Measurements from ENCODE around the gene DDX28. TPM values are rescaled to one million over a fixed set of nuclear protein-coding genes. Genes with fewer than 3 reads are reported as not detected.
"Not testable (repeated sequence)": the region's sequence is repeated elsewhere in the genome, so short reads cannot be mapped to it uniquely, and the experiment has no call there.

DDX28 gene
- total RNA-seq, 2 experiments from 2014 or later, result 12.9 to 14.4 TPM

DNA sequence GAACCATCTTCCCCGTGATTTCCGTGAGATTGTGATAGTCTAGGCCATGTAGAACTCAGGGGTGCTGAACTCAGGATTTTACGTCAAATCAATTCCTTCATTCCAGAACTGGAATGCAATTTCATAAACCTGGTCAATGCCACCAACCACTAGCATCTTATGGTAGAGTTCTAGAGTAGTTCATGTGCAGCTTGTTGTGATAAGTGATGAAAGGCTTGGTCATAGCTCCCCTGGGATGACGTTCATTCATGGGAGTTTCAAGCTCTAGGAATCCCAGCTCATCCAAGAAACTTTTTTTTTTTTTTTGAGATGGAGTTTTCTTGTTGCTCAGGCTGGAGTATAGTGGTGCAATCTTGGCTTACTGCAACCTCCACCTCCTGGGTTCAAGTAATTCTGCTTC is 20.0 kb downstream of the DDX28 start:
- no peak for DNase-seq
- H3K4me3 Mint-ChIP-seq, result no peak overlapping the region
- peaks cover 13% of the 10 kb centered on the region for H3K36me3 Mint-ChIP-seq (ENCODE audit: low read depth)
- no peaks in the 10 kb centered on the region for H3K27me3 Mint-ChIP-seq
- peaks cover 3% of the 10 kb centered on the region for H3K9me3 Mint-ChIP-seq
- H3K27ac Mint-ChIP-seq, result no peak overlapping the region
- POLR2A ChIA-PET, result interaction anchor here (0.6 to 0.7 kb wide), 2 partner anchors 119 to 275 kb away, joined by 3 to 4 read pairs; no protein-coding TSS in a partner anchor
- CTCF ChIA-PET, result interaction anchor here (0.6 to 2.3 kb wide), 8 partner anchors 9 to 483 kb away, joined by 3 to 8 read pairs (median 4); no protein-coding TSS in a partner anchor
- H3K4me1 Mint-ChIP-seq, result peaks cover 45% of the 10 kb centered on the region

GRCh38 chr16:68000450-68000849 is 22.6 kb downstream of the DDX28 start:
- Mint-ChIP-seq H3K4me1 (peaks cover 43% of the 10 kb centered on the region), H3K9me3 (peaks cover 6% of the 10 kb centered on the region), H3K36me3 (ENCODE audit: low read depth) (peaks cover 17% of the 10 kb centered on the region), H3K4me3 (peak overlapping the region; percentile 72), H3K27me3 (no peaks in the 10 kb centered on the region), H3K27ac (peak overlapping the region; percentile 93)
- no peak for DNase-seq
- CTCF ChIA-PET, result interaction anchor here (0.7 to 2.9 kb wide), 4 partner anchors 8 to 40 kb away, joined by 3 to 12 read pairs (median 3); no protein-coding TSS in a partner anchor
- POLR2A ChIA-PET, result interaction anchor here (0.6 kb wide), 1 partner anchor 1063 kb away, joined by 5 read pairs; no protein-coding TSS in a partner anchor

GRCh38 chr16:67999985-68000384 is 23.0 kb downstream of the DDX28 start:
- Mint-ChIP-seq H3K27me3 (no peaks in the 10 kb centered on the region), H3K9me3 (peaks cover 6% of the 10 kb centered on the region), H3K4me1 (peaks cover 46% of the 10 kb centered on the region), H3K4me3 (peak overlapping the region; percentile 72), H3K36me3 (ENCODE audit: low read depth) (peaks cover 21% of the 10 kb centered on the region), H3K27ac (peak overlapping the region; percentile 93)
- ChIA-PET POLR2A (interaction anchor here (0.6 kb wide), 1 partner anchor 1063 kb away, joined by 5 read pairs; no protein-coding TSS in a partner anchor), CTCF (interaction anchor here (0.5 to 2.9 kb wide), 5 partner anchors 9 to 40 kb away, joined by 3 to 12 read pairs (median 3); no protein-coding TSS in a partner anchor)
- DNase-seq, result no peak

GRCh38 chr16:67998779-67999688 is 24.0 kb downstream of the DDX28 start, which contains the start of gene DPEP2:
TSS of gene DPEP2 (minus strand) at chr16:67999484. CDS start at chr16:67993212, 6,272 bp downstream.
- H3K9me3 Mint-ChIP-seq, H3K27me3 Mint-ChIP-seq: not testable (repeated sequence)
- Mint-ChIP-seq H3K4me3 (peak within 1 kb of the TSS; percentile 72), H3K4me1 (peaks cover 47% of the 10 kb centered on the region), H3K36me3 (ENCODE audit: low read depth) (peaks cover 21% of the 10 kb centered on the region), H3K27ac (peak within 1 kb of the TSS; percentile 93)
- CTCF ChIA-PET, result interaction anchor here (0.6 to 2.9 kb wide), 12 partner anchors 9 to 182 kb away, joined by 3 to 12 read pairs (median 4); partner anchors contain the start of genes DDX28, DPEP2NB and DUS2
- DNase-seq, result peak; percentile 63
- POLR2A ChIA-PET, result interaction anchor here (0.6 kb wide), 1 partner anchor 77 kb away, joined by 4 read pairs; no protein-coding TSS in a partner anchor

- H3K4me1 Mint-ChIP-seq, result peaks cover 54% of the 10 kb centered on the region
- CTCF ChIA-PET, result interaction anchor here (0.7 to 2.9 kb wide), 10 partner anchors 12 to 57 kb away, joined by 3 to 12 read pairs (median 4); partner anchors contain the start of genes DDX28, DPEP2NB and DUS2
- DNase-seq, POLR2A ChIA-PET, H3K9me3 Mint-ChIP-seq, H3K27me3 Mint-ChIP-seq, H3K4me3 Mint-ChIP-seq: not testable (repeated sequence)
- peaks cover 21% of the 10 kb centered on the region for H3K36me3 Mint-ChIP-seq (ENCODE audit: low read depth)
- peak overlapping the region; percentile 93 for H3K27ac Mint-ChIP-seq
Measured at GRCh38 chr16:67998231-67998778, 24.7 kb downstream of the DDX28 start.

GRCh38 chr16:67996666-67997065 is 26.4 kb downstream of the DDX28 start:
- no peaks in the 10 kb centered on the region for H3K27me3 Mint-ChIP-seq
- peaks cover 21% of the 10 kb centered on the region for H3K36me3 Mint-ChIP-seq (ENCODE audit: low read depth)
- POLR2A ChIA-PET, result no interaction called here
- H3K4me1 Mint-ChIP-seq, result peaks cover 61% of the 10 kb centered on the region
- CTCF ChIA-PET, result interaction anchor here (1.5 to 2.2 kb wide), 2 partner anchors 27 to 77 kb away, joined by 4 to 5 read pairs; partner anchors contain the start of genes DDX28 and DUS2
- no peak overlapping the region for H3K4me3 Mint-ChIP-seq
- H3K9me3 Mint-ChIP-seq, result peaks cover 6% of the 10 kb centered on the region
- H3K27ac Mint-ChIP-seq, result peak overlapping the region; percentile 19
- DNase-seq, result no peak

GRCh38 chr16:67995423-67995822 is 27.6 kb downstream of the DDX28 start:
- Mint-ChIP-seq H3K27me3 (no peaks in the 10 kb centered on the region), H3K4me1 (peaks cover 53% of the 10 kb centered on the region), H3K4me3 (no peak overlapping the region), H3K9me3 (peaks cover 6% of the 10 kb centered on the region), H3K36me3 (ENCODE audit: low read depth) (peaks cover 21% of the 10 kb centered on the region), H3K27ac (peak overlapping the region; percentile 84)
- no peak for DNase-seq
- CTCF ChIA-PET, result interaction anchor here (0.6 to 2.2 kb wide), 4 partner anchors 27 to 336 kb away, joined by 3 to 7 read pairs (median 6); partner anchors contain the start of genes DDX28 and DUS2
- POLR2A ChIA-PET, result no interaction called here

DNA sequence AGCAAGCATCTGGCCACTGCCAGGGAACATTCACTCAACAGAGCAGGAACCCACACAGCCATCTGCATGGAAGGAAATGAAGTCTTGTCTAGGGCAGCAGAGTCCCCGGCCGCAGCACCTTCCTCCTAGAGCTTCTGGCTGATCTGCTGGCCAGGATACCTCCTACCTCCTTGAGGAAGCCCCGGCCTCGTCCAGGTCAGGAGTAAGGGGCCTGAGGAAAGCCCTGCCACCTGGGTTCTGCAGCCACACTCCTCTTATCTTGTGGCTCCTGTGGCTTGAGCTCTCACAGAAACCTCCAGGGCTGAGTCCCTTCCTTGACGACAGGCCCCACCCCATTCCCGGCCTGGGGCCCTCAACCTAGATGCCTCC is 29.0 kb downstream of the DDX28 start:
- Mint-ChIP-seq H3K27ac (peak overlapping the region; percentile 99), H3K36me3 (ENCODE audit: low read depth) (peaks cover 16% of the 10 kb centered on the region), H3K4me3 (peak overlapping the region; percentile 79), H3K4me1 (peaks cover 39% of the 10 kb centered on the region)
- POLR2A ChIA-PET, H3K27me3 Mint-ChIP-seq, DNase-seq, H3K9me3 Mint-ChIP-seq: not testable (repeated sequence)
- CTCF ChIA-PET, result interaction anchor here (0.7 to 1.3 kb wide), 7 partner anchors 9 to 178 kb away, joined by 3 to 7 read pairs (median 4); partner anchors contain the start of gene DPEP3

- no peaks in the 10 kb centered on the region for H3K27me3 Mint-ChIP-seq
- peak; percentile 82 for DNase-seq
- POLR2A ChIA-PET, result no interaction called here
Measured at GRCh38 chr16:67993207-67994039, 29.6 kb downstream of the DDX28 start.

GRCh38 chr16:67992661-67993206 is 30.3 kb downstream of the DDX28 start:
- DNase-seq, result no peak
- H3K9me3 Mint-ChIP-seq, result peaks cover 3% of the 10 kb centered on the region
- no peaks in the 10 kb centered on the region for H3K27me3 Mint-ChIP-seq
- H3K27ac Mint-ChIP-seq, result peak overlapping the region; percentile 99
- H3K4me1 Mint-ChIP-seq, result peaks cover 34% of the 10 kb centered on the region
- CTCF ChIA-PET, result interaction anchor here (0.8 to 1.8 kb wide), 6 partner anchors 12 to 176 kb away, joined by 3 to 5 read pairs (median 3); partner anchors contain the start of genes DDX28, DPEP2NB and DUS2
- H3K36me3 Mint-ChIP-seq (ENCODE audit: low read depth), result peaks cover 10% of the 10 kb centered on the region
- no peak overlapping the region for H3K4me3 Mint-ChIP-seq
- POLR2A ChIA-PET, result no interaction called here

More at GRCh38 chr16:67993207-67994039, 29.6 kb downstream of the DDX28 start:
- peaks cover 34% of the 10 kb centered on the region for H3K4me1 Mint-ChIP-seq
- CTCF ChIA-PET, result interaction anchor here (0.7 to 1.3 kb wide), 7 partner anchors 8 to 177 kb away, joined by 3 to 7 read pairs (median 4); partner anchors contain the start of gene DPEP3
- peaks cover 3% of the 10 kb centered on the region for H3K9me3 Mint-ChIP-seq
- H3K36me3 Mint-ChIP-seq (ENCODE audit: low read depth), result peaks cover 10% of the 10 kb centered on the region
- H3K4me3 Mint-ChIP-seq, result peak overlapping the region; percentile 79
- H3K27ac Mint-ChIP-seq, result peak overlapping the region; percentile 99

- CTCF ChIA-PET, result interaction anchor here (1.9 kb wide), 1 partner anchor 51 kb away, joined by 8 read pairs; no protein-coding TSS in a partner anchor
Measured at GRCh38 chr16:67990018-67990386, 33.0 kb downstream of the DDX28 start.

More at GRCh38 chr16:67990018-67990386, 33.0 kb downstream of the DDX28 start:
- peak overlapping the region; percentile 21 for H3K27ac Mint-ChIP-seq
- POLR2A ChIA-PET, result no interaction called here
- H3K4me1 Mint-ChIP-seq, result peaks cover 20% of the 10 kb centered on the region
- no peaks in the 10 kb centered on the region for H3K27me3 Mint-ChIP-seq
- H3K36me3 Mint-ChIP-seq (ENCODE audit: low read depth), result no peaks in the 10 kb centered on the region
- H3K9me3 Mint-ChIP-seq, result no peaks in the 10 kb centered on the region
- no peak for DNase-seq
- no peak overlapping the region for H3K4me3 Mint-ChIP-seq

Data from activated CD4-positive, alpha-beta T cell treated with anti-CD3 and anti-CD28 coated beads, Interleukin-2, amount 10 ng/mL, durations not matched to agents 7 days and 5 days (primary cell).